GM12875 (cell line): ENCODE measurements around the gene PPM1A.

Experiments used
- H3K4me3 ChIP-seq: one replicate; pipeline ENCODE4 v1.5.1; 2011; ENCODE audit warnings: low read depth, low read length, control low read depth
- CTCF ChIP-seq: IDR thresholded peaks from 2 replicates; pipeline ENCODE4 v1.5.1; 2011; ENCODE audit warnings: low read depth, mild to moderate bottlenecking, control low read depth, inconsistent platforms, low read length, moderate library complexity, borderline replicate concordance; ENCODE audit not compliant: insufficient read depth

The PPM1A gene

DNA sequence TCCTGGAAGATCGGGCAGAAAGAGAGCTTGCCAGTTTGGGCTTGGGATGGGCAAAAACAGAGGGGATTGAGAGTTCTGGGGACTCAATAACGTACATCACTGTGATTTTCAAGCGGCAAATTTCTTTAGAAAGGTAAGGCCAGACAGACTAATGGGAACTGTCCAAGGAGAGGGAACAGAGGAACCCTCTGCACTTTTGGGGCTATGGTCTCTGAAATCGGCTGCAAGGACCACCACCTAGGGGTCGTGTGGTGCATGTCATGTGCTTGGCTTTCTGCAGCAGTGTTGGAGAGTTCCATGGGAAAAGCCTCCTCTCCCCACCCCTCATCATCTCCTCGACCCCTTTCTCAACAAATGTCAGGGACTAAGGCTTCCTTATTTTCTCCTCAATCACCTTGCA lies 79.6 kb downstream of the PPM1A start:
- no peak for TF ChIP-seq CTCF
- no peak overlapping the region for H3K4me3 ChIP-seq

- TF ChIP-seq CTCF, result no peak
- no peak overlapping the region for H3K4me3 ChIP-seq
Observed at GRCh38 chr14:60329274-60329673, 80.3 kb downstream of the PPM1A start.

DNA sequence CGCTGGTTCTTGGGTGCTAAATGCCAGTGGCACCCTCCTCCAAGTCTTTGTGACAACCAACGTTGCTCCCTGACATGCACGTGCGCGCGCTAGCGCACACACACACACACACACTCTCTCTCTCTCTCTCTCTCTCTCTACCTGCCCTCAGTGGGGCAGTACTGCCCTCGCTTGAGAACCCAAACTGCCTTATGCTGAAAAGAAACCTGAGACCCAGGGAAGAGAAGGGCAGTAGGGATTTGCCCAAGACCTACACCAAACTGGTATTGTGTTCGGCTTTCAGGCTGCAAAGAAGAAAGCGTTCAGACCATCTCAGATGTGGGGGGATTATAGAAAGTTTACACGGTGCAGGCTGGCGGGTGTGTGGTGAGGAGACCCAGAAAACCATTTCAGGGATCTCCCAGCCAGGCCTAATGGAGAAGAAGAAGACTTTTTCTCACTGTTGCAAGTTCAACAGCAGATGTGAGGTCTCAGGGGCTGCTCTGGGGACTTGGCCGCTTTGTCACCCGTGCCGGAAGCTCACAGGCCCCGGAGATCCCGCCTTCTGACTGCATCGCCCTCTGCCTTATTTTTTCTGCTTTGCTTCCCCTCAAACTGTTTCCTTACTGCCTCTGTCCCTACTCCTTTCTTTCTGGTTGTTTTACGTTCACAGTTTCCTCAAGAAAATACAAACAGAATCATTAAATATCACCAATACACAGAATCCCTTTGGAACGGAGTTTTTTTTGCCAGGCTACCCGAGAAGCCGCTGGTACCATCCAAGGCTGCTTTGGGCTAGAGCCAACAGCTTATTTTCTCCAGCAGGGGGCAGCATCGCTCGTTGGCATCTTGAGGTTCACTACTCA lies 82.4 kb downstream of the PPM1A start:
- peak; percentile 79 for TF ChIP-seq CTCF
- H3K4me3 ChIP-seq, result peak overlapping the region; percentile 55

DNA sequence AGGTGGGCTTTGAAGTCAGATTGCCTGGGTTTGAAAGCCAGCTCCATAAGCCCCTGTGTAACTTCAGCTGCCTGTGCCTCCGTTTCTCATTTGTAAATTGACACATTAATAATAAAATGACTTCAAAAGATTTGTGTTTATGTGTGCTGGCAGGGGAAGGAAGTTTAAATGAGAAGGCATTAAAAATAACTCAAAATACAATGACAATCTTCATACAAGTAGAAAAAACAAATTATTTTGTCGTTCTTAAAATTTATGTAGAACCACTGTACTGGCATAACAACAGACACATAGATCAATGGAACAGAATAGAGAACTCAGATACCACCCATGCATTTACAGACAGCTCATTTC lies 83.0 kb downstream of the PPM1A start:
- TF ChIP-seq CTCF, result no peak
- no peak overlapping the region for H3K4me3 ChIP-seq

DNA sequence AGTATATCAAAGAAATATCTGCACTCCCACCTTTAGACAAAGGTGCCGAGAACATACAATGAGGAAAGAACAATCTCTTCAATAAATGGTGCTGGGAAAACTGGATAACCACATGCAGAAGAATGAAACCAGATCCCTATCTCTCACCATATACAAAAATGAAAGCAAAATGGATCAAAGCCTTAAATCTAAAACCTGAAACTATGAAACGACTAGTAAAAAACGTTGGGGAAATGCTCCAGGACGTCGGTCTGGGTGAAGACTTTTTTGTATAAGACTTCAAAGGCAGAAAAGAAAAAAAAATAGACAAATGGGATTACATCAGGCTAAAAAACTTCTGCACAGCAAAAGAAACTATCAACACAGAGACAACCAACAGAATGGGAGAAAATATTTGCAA lies 83.8 kb downstream of the PPM1A start:
- no peak for TF ChIP-seq CTCF
- no peak overlapping the region for H3K4me3 ChIP-seq

- TF ChIP-seq CTCF, result no peak
- H3K4me3 ChIP-seq, result no peak overlapping the region
Observed at GRCh38 chr14:60339571-60339970, 90.5 kb downstream of the PPM1A start.

- no peak overlapping the region for H3K4me3 ChIP-seq
- no peak for TF ChIP-seq CTCF
Observed at GRCh38 chr14:60343571-60344071, 94.6 kb downstream of the PPM1A start.
